Naive thymus-derived CD4-positive, alpha-beta T cell (primary cell): Measurements from ENCODE around the gene CLTB. TPM values are rescaled to one million over a fixed set of nuclear protein-coding genes. Genes with fewer than 3 reads are reported as not detected.

Experiments used
- ATAC-seq: fragments of 150-1000 bp; cut with Tn5 transposase; 2 replicates; pipeline ENCODE4 v1.10.0; 2021; ENCODE audit warnings: mild to moderate bottlenecking, moderate library complexity
- CTCF ChIA-PET: fragments of 350-600 bp; sonication (Branson Sonifier 250); formaldehyde crosslinking; loops from one replicate; lab custom pipeline; 2021; ENCODE audit warnings: antibody characterized with exemption; lab: Charles Lee
- POLR2A ChIA-PET: fragments of 350-600 bp; sonication (Branson Sonifier 250); formaldehyde crosslinking; loops from one replicate; lab custom pipeline; 2021; ENCODE audit warnings: antibody characterized with exemption, inconsistent platforms; lab: Charles Lee
- DNase-seq, 9 donors: peaks; one replicate each; pipeline versions ENCODE4 v3.0.0 to v3.0.0-alpha.2; 2020 to 2022; ENCODE audit warnings: mixed read lengths in 1 of 9
- H3K27ac ChIP-seq: one replicate; pipeline ENCODE4 v1.7.0; 2013; ENCODE audit warnings: mild to moderate bottlenecking, low read depth, low read length, moderate library complexity
- H3K27me3 ChIP-seq, 2 donors: one replicate each; pipeline ENCODE4 v1.7.0; 2013; ENCODE audit warnings: low read length in 2 of 2, mild to moderate bottlenecking in 2 of 2, moderate library complexity in 2 of 2; ENCODE audit not compliant: control insufficient read depth in 2 of 2, insufficient read depth in 2 of 2
- H3K36me3 ChIP-seq, 3 experiments: 1 replicate in 2 of 3; 2 replicates in 1 of 3; pipeline ENCODE4 v1.7.0; 2013; ENCODE audit warnings: low read length in 3 of 3, mild to moderate bottlenecking in 3 of 3, moderate library complexity in 1 of 3; ENCODE audit not compliant: insufficient read depth in 3 of 3, control insufficient read depth in 2 of 3
- H3K4me1 ChIP-seq, 2 donors: one replicate each; pipeline ENCODE4 v1.7.0; 2013; ENCODE audit warnings: low read length in 2 of 2, mild to moderate bottlenecking in 2 of 2, moderate library complexity in 1 of 2; ENCODE audit not compliant: control insufficient read depth in 2 of 2, insufficient read depth in 2 of 2
- H3K4me3 ChIP-seq: 2 replicates; pipeline ENCODE4 v1.7.0; 2013; ENCODE audit warnings: mild to moderate bottlenecking, low read length
- H3K9me3 ChIP-seq, 3 experiments: 1 replicate in 2 of 3; 2 replicates in 1 of 3; pipeline ENCODE4 v1.7.0; 2013; ENCODE audit warnings: low read length in 3 of 3; ENCODE audit not compliant: control insufficient read depth in 2 of 3
- H3K27ac Mint-ChIP-seq, 9 donors: one replicate each; pipeline ENCODE4 v1.8.0; 2020 to 2022; ENCODE audit warnings: mixed read lengths in 9 of 9, mild to moderate bottlenecking in 8 of 9, moderate library complexity in 5 of 9, inconsistent platforms in 2 of 9
- H3K27me3 Mint-ChIP-seq, 5 donors: one replicate each; pipeline ENCODE4 v1.8.0; 2021 to 2022; ENCODE audit warnings: mixed read lengths in 5 of 5, mild to moderate bottlenecking in 1 of 5
- H3K36me3 Mint-ChIP-seq, 5 donors: one replicate each; pipeline ENCODE4 v1.8.0; 2020 to 2022; ENCODE audit warnings: mixed read lengths in 5 of 5, mild to moderate bottlenecking in 3 of 5, inconsistent platforms in 1 of 5
- H3K4me1 Mint-ChIP-seq, 7 donors: one replicate each; pipeline ENCODE4 v1.8.0; 2020 to 2022; ENCODE audit warnings: mixed read lengths in 7 of 7, mild to moderate bottlenecking in 3 of 7, inconsistent platforms in 1 of 7
- H3K4me3 Mint-ChIP-seq, 10 donors: one replicate each; pipeline ENCODE4 v1.8.0; 2020 to 2022; ENCODE audit warnings: mild to moderate bottlenecking in 10 of 10, mixed read lengths in 10 of 10, moderate library complexity in 6 of 10, inconsistent platforms in 2 of 10
- H3K9me3 Mint-ChIP-seq, 11 donors: one replicate each; pipeline ENCODE4 v1.8.0; 2020 to 2022; ENCODE audit warnings: mixed read lengths in 11 of 11, mild to moderate bottlenecking in 4 of 11, inconsistent platforms in 1 of 11, moderate library complexity in 1 of 11
- intact Hi-C, 2 donors: fragments of 100-400 bp; cut with micrococcal nuclease; formaldehyde crosslinking; loops; one replicate each; pipeline ENCODE4 v1.15.1; 2023
- polyA plus RNA-seq, 2 donors: library from polyadenylated mRNA; unstranded; fragments of 300-500 nt; fragmentation: Illumina TruSeq; gene quantifications; one replicate each; pipeline ENCODE4 v1.2.3, GENCODE V29; 2021
- total RNA-seq, 6 experiments: library from RNA in 5 of 6; stranded (reverse) in 5 of 6; gene quantifications; 1 replicate in 5 of 6; 2 replicates in 1 of 6; pipeline ENCODE4 v1.2.3 and lab custom pipeline; 2021 to 2026

Gene CLTB
- total and polyA plus RNA-seq, 7 experiments from 2014 or later: 30.6 to 90.9 (median 66.9) TPM

DNA sequence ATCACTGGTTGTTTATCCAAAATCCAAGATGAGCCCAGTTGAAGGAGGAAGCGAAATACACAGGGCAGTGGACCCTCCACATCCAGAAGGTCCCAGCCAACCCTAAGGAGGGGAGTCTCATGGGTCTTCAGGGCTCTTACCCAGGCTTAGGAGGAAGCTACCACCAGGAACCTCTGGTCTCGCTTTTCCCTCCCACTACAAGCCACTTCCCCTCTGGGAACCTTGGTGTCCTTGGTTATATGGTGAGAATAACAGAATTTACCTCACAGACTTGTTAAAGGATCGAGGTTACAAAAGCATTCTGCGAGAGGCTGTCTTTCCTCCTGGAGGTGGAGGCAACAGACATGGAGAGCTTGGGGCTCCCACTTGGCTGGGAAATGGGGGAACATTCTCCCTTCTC, 24.3 kb downstream of the CLTB start:
- Histone ChIP-seq H3K9me3 (no peaks in the 10 kb centered on the region), H3K4me1 (peaks cover 15 to 17% of the 10 kb centered on the region in 2 donors), H3K36me3 (peaks cover 0 to 38% (median 0%) of the 10 kb centered on the region in 3 experiments), H3K27me3 (no peaks in the 10 kb centered on the region), H3K27ac (no peak overlapping the region), H3K4me3 (no peak overlapping the region)
- peaks cover 10 to 28% (median 19%) of the 10 kb centered on the region in 7 donors for H3K4me1 Mint-ChIP-seq
- H3K27ac Mint-ChIP-seq: peak overlapping the region in 2 of 9 donors; percentile 21 to 75
- peaks cover 0 to 1% (median 0%) of the 10 kb centered on the region in 11 donors for H3K9me3 Mint-ChIP-seq
- ChIA-PET POLR2A (interaction anchor here (1.0 to 2.9 kb wide), 4 partner anchors 24 to 145 kb away, joined by 3 to 10 read pairs (median 5); partner anchors contain the start of genes KIAA1191 and RNF44), CTCF (interaction anchor here (0.7 kb wide), 1 partner anchor 175 kb away, joined by 3 read pairs; no protein-coding TSS in a partner anchor)
- intact Hi-C loops: no loop called here
- DNase-seq (no peak), ATAC-seq (no peak)
- no peaks in the 10 kb centered on the region for H3K27me3 Mint-ChIP-seq
- H3K4me3 Mint-ChIP-seq: no peak overlapping the region
- H3K36me3 Mint-ChIP-seq: peaks cover 0 to 10% (median 0%) of the 10 kb centered on the region in 5 donors

DNA sequence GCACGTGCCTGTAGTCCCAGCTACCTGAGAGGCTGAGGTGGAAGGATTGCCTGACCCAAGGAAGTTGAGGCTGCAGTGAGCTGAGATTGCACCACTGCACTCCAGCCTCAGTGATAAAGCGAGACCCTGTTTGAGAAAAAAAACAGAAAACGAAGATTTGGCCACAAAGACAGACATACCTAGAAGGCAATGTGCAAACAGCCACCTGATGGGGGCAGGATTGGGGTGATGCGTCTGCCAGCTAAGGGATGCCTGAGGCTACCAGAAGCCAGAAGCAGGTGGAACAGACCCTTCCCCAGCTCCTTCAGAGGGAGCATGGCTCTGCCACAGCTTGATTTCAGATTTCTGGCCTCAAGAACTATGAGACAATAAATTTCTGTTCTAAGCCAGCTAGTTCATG, 24.9 kb downstream of the CLTB start:
- Histone ChIP-seq H3K27me3 (no peaks in the 10 kb centered on the region), H3K9me3 (no peaks in the 10 kb centered on the region), H3K4me1 (peaks cover 16 to 18% of the 10 kb centered on the region in 2 donors), H3K4me3 (no peak overlapping the region), H3K27ac (no peak overlapping the region), H3K36me3 (peaks cover 0 to 33% (median 0%) of the 10 kb centered on the region in 3 experiments)
- H3K9me3 Mint-ChIP-seq: peaks cover 0 to 1% (median 0%) of the 10 kb centered on the region in 11 donors
- H3K27ac Mint-ChIP-seq: peak overlapping the region in 4 of 9 donors; percentile 13 to 100 (median 48)
- peaks cover 0 to 9% (median 0%) of the 10 kb centered on the region in 5 donors for H3K36me3 Mint-ChIP-seq
- peaks cover 14 to 33% (median 24%) of the 10 kb centered on the region in 7 donors for H3K4me1 Mint-ChIP-seq
- POLR2A ChIA-PET: interaction anchor here (1.0 to 2.9 kb wide), 3 partner anchors 24 to 146 kb away, joined by 3 to 10 read pairs (median 6); partner anchors contain the start of genes KIAA1191 and RNF44
- H3K27me3 Mint-ChIP-seq: no peaks in the 10 kb centered on the region
- CTCF ChIA-PET: interaction anchor here (0.7 kb wide), 1 partner anchor 176 kb away, joined by 3 read pairs; no protein-coding TSS in a partner anchor
- H3K4me3 Mint-ChIP-seq: no peak overlapping the region
- intact Hi-C loops: no loop called here
- DNase-seq (no peak), ATAC-seq (no peak)

DNA sequence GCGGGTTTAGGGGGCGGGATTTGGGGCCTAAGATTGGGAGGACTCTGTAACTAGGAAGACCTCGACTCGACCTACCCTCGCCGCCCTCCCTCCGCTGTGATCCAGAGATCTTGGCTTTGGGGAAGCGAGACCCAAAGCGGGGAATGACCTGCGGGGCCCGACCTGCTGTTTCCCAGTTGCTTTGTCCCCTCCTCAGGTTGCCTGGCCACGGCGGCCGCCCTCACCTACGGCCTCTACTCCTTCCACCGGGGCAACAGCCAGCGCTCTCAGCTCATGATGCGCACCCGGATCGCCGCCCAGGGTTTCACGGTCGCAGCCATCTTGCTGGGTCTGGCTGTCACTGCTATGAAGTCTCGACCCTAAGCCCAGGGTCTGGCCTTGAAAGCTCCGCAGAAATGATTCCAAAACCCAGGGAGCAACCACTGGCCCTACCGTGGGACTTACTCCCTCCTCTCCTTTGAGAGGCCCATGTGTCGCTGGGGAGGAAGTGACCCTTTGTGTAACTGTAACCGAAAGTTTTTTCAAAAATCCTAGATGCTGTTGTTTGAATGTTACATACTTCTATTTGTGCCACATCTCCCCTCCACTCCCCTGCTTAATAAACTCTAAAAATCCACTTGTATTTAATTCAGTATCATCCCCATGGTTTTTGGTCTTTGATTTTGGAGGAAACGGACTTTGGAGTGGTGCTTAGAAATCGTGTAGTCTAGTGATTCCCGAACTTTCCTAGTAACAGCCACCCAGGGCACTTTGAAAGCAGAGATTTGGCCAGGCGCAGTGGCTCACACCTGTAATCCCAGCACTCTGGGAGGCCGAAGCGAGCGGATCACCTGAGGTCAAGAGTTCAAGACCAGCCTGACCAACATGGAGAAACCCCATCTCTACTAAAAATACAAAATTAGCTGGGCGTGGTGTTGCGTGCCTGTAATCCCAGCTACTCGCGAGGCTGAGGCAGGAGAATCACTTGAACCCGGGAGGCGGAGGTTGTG, 26.9 kb downstream of the CLTB start:
- CTCF ChIA-PET: interaction anchor here (0.6 to 0.7 kb wide), 2 partner anchors 28 to 30 kb away, joined by 3 to 5 read pairs; no protein-coding TSS in a partner anchor

DNA sequence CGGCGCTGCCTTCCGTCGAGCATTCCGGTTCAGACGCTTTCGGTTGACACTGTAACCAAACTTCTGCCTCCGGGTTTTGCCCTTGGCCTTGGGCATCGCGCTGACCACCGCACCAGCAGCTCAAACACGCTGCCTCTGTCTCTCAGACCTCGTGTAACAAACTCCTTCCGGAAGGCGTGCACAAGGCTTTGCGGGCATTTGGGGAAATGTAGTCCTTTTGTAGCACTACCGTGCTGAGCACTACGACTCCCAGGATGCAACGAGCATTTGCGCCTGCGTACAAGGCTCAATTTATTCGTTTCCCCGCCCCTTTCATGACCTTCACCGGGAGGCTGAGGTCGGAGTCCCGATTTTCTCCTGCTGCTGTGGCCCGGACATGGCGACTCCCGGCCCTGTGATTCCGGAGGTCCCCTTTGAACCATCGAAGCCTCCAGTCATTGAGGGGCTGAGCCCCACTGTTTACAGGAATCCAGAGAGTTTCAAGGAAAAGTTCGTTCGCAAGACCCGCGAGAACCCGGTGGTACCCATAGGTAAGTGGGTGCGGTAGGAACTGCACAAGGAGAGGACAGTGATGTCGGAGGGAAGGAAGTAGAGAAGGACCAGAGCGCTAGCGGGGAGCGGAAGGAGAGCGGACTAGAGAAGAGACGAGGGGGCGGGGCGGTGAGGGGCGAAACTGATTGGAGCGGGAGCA, 27.8 kb downstream of the CLTB start, which contains the start of the genes HIGD2A and NOP16:
Gene HIGD2A, plus strand, starts transcription at position 308 of the 691 bp plus-strand sequence. Its CDS starts 69 bp downstream, at position 377.
Gene NOP16, minus strand, starts transcription at position 155 of the 691 bp plus-strand sequence. Its CDS starts 59 bp downstream, at position 96.
- peak within 1 kb of the TSS; percentile 95 for H3K4me3 ChIP-seq
- POLR2A ChIA-PET: interaction anchor here (0.9 to 4.8 kb wide), 6 partner anchors 20 to 149 kb away, joined by 3 to 53 read pairs (median 5); partner anchors contain the start of genes KIAA1191 and RNF44
- H3K27ac Mint-ChIP-seq: peak within 1 kb of the TSS; percentile 91 to 100 (median 99)
- intact Hi-C loops: loop anchor here (1.0 to 10.0 kb wide), 11 partner anchors 23 to 962 kb away; partner anchors contain the start of genes ARL10 (in 2 of the 2), CLTB (in 2 of the 2), FAF2 (in 2 of the 2) and KIAA1191 (in 2 of the 2)
- H3K36me3 ChIP-seq: peaks cover 0 to 43% (median 5%) of the 10 kb centered on the region in 3 experiments
- no peaks in the 10 kb centered on the region for H3K27me3 ChIP-seq
- H3K4me1 ChIP-seq: peaks cover 18% of the 10 kb centered on the region in 2 donors
- ATAC-seq (peak; percentile 95), DNase-seq (peak; percentile 89 to 99 (median 98))
- peak within 1 kb of the TSS; percentile 94 to 100 (median 99) for H3K4me3 Mint-ChIP-seq
- CTCF ChIA-PET: interaction anchor here (0.7 to 1.3 kb wide), 2 partner anchors 28 to 147 kb away, joined by 3 to 4 read pairs; no protein-coding TSS in a partner anchor
- H3K9me3 Mint-ChIP-seq: peaks cover 0 to 1% (median 0%) of the 10 kb centered on the region in 11 donors
- peaks cover 3 to 19% (median 5%) of the 10 kb centered on the region in 5 donors for H3K36me3 Mint-ChIP-seq
- H3K4me1 Mint-ChIP-seq: peaks cover 14 to 42% (median 35%) of the 10 kb centered on the region in 7 donors
- H3K9me3 ChIP-seq: no peaks in the 10 kb centered on the region
- no peaks in the 10 kb centered on the region for H3K27me3 Mint-ChIP-seq
- H3K27ac ChIP-seq: peak within 1 kb of the TSS; percentile 93

More for the DNA sequence above, 26.9 kb downstream of the CLTB start:
- Histone ChIP-seq H3K9me3 (no peaks in the 10 kb centered on the region), H3K27me3 (no peaks in the 10 kb centered on the region), H3K36me3 (peaks cover 0 to 40% (median 5%) of the 10 kb centered on the region in 3 experiments), H3K4me3 (peak overlapping the region; percentile 95), H3K27ac (peak overlapping the region; percentile 93), H3K4me1 (peaks cover 18% of the 10 kb centered on the region in 2 donors)
- H3K9me3 Mint-ChIP-seq: peaks cover 0 to 1% (median 0%) of the 10 kb centered on the region in 11 donors
- peak overlapping the region; percentile 94 to 100 (median 99) for H3K4me3 Mint-ChIP-seq
- peak; percentile 45 for ATAC-seq
- H3K27me3 Mint-ChIP-seq: no peaks in the 10 kb centered on the region
- H3K4me1 Mint-ChIP-seq: peaks cover 14 to 42% (median 35%) of the 10 kb centered on the region in 7 donors
- peak overlapping the region; percentile 91 to 100 (median 99) for H3K27ac Mint-ChIP-seq
- no peak for DNase-seq
- intact Hi-C loops: loop anchor here (1.0 to 10.0 kb wide), 10 partner anchors 24 to 961 kb away; partner anchors contain the start of genes CLTB (in 2 of the 2), FAF2 (in 2 of the 2), UIMC1 (in 2 of the 2) and ARL10 (in 1 of the 2)
- POLR2A ChIA-PET: interaction anchor here (0.6 to 4.8 kb wide), 7 partner anchors 22 to 148 kb away, joined by 3 to 53 read pairs (median 5); partner anchors contain the start of genes FAF2, KIAA1191 and RNF44
- peaks cover 0 to 11% (median 3%) of the 10 kb centered on the region in 5 donors for H3K36me3 Mint-ChIP-seq

DNA sequence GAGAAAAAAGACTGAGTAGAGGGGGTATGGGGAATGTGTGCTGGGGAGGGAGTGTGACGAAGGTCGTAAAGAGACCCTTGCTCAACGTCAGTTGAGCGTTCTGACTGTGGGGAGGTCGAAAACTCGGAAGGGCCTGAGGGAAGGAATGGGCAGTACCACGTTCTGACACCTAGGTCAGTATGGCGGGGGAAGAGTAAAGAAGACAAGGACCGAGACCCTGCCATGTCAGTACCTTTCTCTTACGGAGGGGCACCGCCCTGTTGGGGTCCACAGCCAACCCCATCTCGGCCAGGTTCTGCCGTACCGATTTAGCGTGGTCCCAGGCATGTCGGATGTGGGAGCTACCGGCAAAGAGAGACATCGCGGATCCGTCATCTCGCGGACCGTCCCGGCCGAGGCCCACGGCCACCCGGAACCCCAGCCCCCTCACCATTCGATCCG, 28.3 kb downstream of the CLTB start:
- CTCF ChIA-PET: interaction anchor here (1.3 kb wide), 1 partner anchor 148 kb away, joined by 4 read pairs; no protein-coding TSS in a partner anchor
- DNase-seq: no peak
- Mint-ChIP-seq H3K9me3 (peaks cover 0 to 1% (median 0%) of the 10 kb centered on the region in 11 donors), H3K27me3 (no peaks in the 10 kb centered on the region), H3K27ac (peak overlapping the region; percentile 91 to 100 (median 99)), H3K36me3 (peaks cover 3 to 19% (median 5%) of the 10 kb centered on the region in 5 donors), H3K4me1 (peaks cover 14 to 42% (median 35%) of the 10 kb centered on the region in 7 donors), H3K4me3 (peak overlapping the region; percentile 94 to 100 (median 99))
- Histone ChIP-seq H3K27me3 (no peaks in the 10 kb centered on the region), H3K4me3 (peak overlapping the region; percentile 95), H3K36me3 (peaks cover 0 to 43% (median 5%) of the 10 kb centered on the region in 3 experiments), H3K4me1 (peaks cover 18% of the 10 kb centered on the region in 2 donors), H3K27ac (peak overlapping the region; percentile 93), H3K9me3 (no peaks in the 10 kb centered on the region)
- ATAC-seq: no peak
- POLR2A ChIA-PET: interaction anchor here (0.6 to 4.8 kb wide), 5 partner anchors 20 to 901 kb away, joined by 3 to 53 read pairs (median 5); partner anchors contain the start of genes KIAA1191 and RNF44
- intact Hi-C loops: loop anchor here (1.0 to 10.0 kb wide), 7 partner anchors 23 to 963 kb away; partner anchors contain the start of genes UIMC1 (in 2 of the 2), ARL10 (in 1 of the 2), KIAA1191 (in 1 of the 2) and LMAN2 (in 1 of the 2)
